Measurements from ENCODE around the gene ZNF300.

Gene ZNF300

DNA sequence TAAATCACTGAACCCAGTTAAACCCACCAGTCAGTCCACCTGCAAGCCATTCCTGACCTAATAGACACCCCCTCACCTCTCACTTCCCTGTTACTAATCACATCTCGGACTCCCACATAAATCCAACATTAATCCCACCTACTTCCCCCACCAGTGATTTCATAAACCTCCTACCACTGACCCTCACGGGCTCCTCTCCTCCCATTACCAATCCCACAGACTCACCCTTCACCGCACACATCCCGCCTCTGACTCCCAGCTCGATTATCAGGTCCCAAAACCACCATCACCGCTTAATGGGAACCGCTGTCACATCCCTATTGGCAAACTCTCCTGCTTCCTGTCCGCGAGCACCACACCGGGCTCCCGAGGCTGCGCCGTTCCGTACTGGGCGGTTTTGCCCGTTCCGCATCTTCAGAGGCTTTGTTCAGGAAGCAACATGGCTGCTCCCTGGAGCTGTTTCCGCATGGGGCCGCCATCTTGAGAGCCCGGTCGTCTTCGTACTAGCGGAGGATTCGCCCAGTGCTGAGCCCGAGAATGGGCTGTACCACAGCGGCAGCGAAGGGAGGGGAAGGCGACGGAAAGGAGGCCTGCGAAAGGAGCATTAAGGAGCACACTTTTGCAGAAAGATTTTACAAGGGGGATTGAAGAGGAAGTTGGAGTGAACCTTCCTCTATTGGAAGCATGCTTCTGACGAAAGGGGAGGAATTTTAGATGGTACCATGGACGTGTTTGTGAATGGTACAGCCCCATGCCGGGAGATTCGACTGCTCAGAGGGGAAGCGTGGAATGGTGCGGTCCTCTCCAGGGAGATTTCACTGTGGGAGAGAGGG, at the start of gene ZNF300:
Gene ZNF300 (minus strand): TSS at position 502 of the 833 bp plus-strand sequence. CDS start 1,825 bp downstream, outside the sequence.
- H3K4me3 ChIP-seq (ENCODE audit: low read depth, low read length): peak within 1 kb of the TSS; percentile 74
- TF ChIP-seq, protein P1, sequence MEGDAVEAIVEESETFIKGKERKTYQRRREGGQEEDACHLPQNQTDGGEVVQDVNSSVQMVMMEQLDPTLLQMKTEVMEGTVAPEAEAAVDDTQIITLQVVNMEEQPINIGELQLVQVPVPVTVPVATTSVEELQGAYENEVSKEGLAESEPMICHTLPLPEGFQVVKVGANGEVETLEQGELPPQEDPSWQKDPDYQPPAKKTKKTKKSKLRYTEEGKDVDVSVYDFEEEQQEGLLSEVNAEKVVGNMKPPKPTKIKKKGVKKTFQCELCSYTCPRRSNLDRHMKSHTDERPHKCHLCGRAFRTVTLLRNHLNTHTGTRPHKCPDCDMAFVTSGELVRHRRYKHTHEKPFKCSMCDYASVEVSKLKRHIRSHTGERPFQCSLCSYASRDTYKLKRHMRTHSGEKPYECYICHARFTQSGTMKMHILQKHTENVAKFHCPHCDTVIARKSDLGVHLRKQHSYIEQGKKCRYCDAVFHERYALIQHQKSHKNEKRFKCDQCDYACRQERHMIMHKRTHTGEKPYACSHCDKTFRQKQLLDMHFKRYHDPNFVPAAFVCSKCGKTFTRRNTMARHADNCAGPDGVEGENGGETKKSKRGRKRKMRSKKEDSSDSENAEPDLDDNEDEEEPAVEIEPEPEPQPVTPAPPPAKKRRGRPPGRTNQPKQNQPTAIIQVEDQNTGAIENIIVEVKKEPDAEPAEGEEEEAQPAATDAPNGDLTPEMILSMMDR (IDR thresholded peaks at IDR 0.05; ENCODE audit: low read depth, low read length): no peak

DNA sequence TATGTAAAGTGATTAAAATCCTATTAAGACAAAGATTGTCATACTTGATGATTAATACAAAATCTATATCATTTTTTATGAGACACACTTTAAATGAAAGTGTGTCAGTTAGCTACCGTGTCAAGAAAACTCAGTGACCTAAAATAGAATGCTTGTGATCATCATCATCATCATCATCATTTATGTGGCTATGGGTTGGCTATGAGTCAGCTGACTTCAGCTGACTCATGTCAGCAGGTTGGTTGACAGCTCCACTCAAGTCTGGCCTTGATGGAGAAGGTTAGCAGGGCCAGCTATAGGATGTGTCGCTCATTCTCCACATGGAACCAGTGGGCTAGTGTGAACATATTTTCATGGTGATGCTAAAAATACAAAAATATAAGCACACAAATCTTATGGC, 43.8 kb upstream of the ZNF300 start:
- TF ChIP-seq, protein P1 (IDR thresholded peaks at IDR 0.05; ENCODE audit: low read depth, low read length): no peak
- no peak overlapping the region for H3K4me3 ChIP-seq (ENCODE audit: low read depth, low read length)

DNA sequence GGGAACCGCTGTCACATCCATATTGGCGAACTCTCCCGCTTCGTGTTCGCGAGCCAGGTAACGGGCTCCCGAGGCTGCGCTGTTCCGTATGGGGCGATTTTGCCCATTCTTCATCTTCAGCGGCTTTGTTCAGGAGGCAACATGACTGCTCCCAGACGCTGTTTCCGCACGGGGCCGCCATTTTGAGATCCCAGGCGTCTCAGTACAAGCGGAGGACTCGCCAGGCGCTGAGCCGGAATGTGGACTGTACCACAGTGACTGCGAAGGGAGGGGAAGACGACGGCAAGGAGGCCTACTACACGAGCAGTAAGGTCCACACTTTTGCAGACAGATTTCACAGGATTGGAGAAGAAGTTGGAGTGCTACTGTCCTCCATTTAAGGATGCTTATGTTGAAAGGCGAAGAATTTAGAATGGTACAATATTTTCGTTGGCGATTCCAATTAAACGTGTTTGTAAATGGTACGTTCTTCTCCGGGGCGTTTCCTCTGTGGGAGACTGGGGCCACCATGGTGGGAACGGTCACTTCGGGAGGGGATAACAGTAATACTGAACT, 41.6 kb upstream of the ZNF300 start:
- TF ChIP-seq, protein P1 (IDR thresholded peaks at IDR 0.05; ENCODE audit: low read depth, low read length): no peak
- H3K4me3 ChIP-seq (ENCODE audit: low read depth, low read length): peak overlapping the region; percentile 25

DNA sequence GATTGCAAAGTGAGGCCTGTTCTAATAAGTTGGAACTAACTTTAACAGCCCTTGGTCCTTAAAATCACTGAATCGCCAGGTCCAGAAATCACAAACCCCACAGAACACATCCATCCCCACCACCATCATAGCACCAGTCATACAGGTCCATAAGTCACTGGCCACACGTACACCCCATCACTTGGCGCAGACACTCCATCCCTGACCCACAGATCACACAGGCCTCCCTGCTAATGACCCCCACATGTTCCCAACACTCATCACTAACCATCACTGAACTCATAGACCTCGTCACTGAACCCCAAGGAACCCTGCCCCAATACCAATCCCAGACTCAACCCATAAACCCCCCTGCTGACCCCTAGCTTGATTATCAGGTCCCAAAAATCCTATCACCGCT, 41.2 kb upstream of the ZNF300 start:
- H3K4me3 ChIP-seq (ENCODE audit: low read depth, low read length): peak overlapping the region; percentile 25
- TF ChIP-seq, protein P1 (IDR thresholded peaks at IDR 0.05; ENCODE audit: low read depth, low read length): no peak

DNA sequence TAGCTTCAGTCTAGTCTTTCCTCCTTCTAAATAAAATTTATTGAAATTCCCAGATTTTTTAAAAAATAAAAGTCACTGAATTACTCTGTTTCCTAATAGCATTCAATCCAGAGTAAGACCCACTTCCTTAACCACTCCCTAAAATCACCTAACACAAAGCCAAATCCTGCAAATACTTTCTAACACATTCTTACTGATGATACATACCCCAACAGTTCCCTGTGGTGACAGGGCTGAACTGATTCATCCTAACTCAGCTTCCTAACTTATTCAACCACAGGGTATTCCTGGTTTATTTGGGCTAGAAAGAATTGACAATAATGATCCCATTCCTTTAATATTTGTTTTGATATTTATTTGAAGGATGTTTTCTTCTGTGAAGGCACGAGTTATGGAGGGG, 40.7 kb upstream of the ZNF300 start:
- no peak overlapping the region for H3K4me3 ChIP-seq (ENCODE audit: low read depth, low read length)
- TF ChIP-seq, protein P1 (IDR thresholded peaks at IDR 0.05; ENCODE audit: low read depth, low read length): no peak

DNA sequence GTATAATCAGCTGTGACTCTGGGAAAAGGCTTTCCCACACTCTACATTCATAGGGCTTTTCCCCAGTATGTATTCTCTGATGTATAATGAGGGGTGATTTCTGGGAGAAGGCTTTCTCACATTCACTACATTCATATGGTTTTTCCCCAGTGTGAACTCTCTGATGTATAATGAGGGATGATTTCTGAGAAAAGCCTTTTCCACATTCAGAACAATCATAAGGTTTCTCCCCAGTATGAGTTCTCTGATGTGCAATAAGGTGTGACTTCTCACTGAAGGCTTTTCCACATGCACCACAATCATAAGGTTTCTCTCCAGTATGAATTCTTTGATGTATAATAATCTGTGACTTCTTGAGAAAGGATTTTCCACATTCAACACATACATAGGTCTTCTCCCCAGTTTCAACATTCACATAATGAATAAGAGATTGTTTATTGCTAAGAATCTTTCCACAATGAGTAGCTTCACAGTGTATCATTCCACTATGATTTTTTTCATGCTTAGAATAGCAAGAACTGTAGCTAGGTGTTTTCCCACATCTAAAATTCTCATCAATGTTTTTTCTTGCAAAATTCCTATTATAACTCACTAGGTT, 26.7 kb upstream of the ZNF300 start:
- no peak overlapping the region for H3K4me3 ChIP-seq (ENCODE audit: low read depth, low read length)
- TF ChIP-seq, protein P1 (IDR thresholded peaks at IDR 0.05; ENCODE audit: low read depth, low read length): no peak

DNA sequence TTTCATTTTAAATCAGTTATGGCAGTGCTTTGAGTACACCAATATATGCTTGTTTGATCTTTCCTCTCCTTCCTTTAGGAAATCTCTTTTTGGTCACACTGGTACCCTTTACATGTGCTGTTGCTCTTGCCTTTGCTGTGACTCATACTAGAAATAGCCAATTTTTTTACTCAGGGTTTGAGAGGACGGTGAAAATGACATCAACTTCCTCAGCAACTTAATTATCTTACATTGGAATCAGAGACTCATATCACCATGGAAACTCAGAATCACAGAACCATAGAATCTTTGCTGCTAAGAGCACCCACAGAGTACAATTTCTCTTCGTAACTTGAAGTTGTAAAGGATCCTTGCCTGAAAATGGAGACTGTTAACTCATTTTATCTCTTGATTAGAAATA, 13.8 kb upstream of the ZNF300 start:
- no peak overlapping the region for H3K4me3 ChIP-seq (ENCODE audit: low read depth, low read length)
- TF ChIP-seq, protein P1 (IDR thresholded peaks at IDR 0.05; ENCODE audit: low read depth, low read length): no peak
